ENCODE measurements around the gene PARS2. TPM values are rescaled to one million over a fixed set of nuclear protein-coding genes. Genes with fewer than 3 reads are reported as not detected.

The PARS2 gene
- total and polyA plus RNA-seq, 5 donors from 2014 or later: 0.49 to 5.6 (median 3.0) TPM

GRCh38 chr1:54796902-54797301, 32.6 kb upstream of the PARS2 start:
- H3K9me3 Mint-ChIP-seq: no peaks in the 10 kb centered on the region
- Histone ChIP-seq H3K27ac (ENCODE audit: insufficient read depth, low read length, poor library complexity, severe bottlenecking) (no peak overlapping the region), H3K4me3 (ENCODE audit: low read depth, low read length) (no peak overlapping the region), H3K27me3 (ENCODE audit: control insufficient read depth, insufficient read depth, low read length) (no peaks in the 10 kb centered on the region), H3K36me3 (ENCODE audit: control insufficient read depth, insufficient read depth, low read length) (peaks cover 26% of the 10 kb centered on the region), H3K9me3 (ENCODE audit: control insufficient read depth in 2 of 2, low read length in 2 of 2) (peaks cover 3% of the 10 kb centered on the region in 2 experiments), H3K4me1 (ENCODE audit: control insufficient read depth, insufficient read depth, low read length, poor library complexity, severe bottlenecking) (peaks cover 34% of the 10 kb centered on the region)
- H3K27ac Mint-ChIP-seq: peak overlapping the region; percentile 66 to 82 (median 67)
- ATAC-seq (ENCODE audit: low read depth in 2 of 2) (no peak), DNase-seq (no peak)
- peaks cover 29 to 55% (median 41%) of the 10 kb centered on the region in 4 donors for H3K4me1 Mint-ChIP-seq
- peaks cover 18% of the 10 kb centered on the region for H3K36me3 Mint-ChIP-seq
- H3K4me3 Mint-ChIP-seq: peak overlapping the region in 3 of 4 donors; percentile 62 to 81 (median 67)
- H3K27me3 Mint-ChIP-seq: no peaks in the 10 kb centered on the region

- Mint-ChIP-seq H3K27me3 (no peaks in the 10 kb centered on the region), H3K27ac (peak overlapping the region in 2 of 3 donors; percentile 46 to 78), H3K4me1 (peaks cover 23 to 48% (median 35%) of the 10 kb centered on the region in 4 donors), H3K9me3 (peaks cover 0 to 3% (median 0%) of the 10 kb centered on the region in 7 donors), H3K36me3 (peaks cover 21% of the 10 kb centered on the region), H3K4me3 (peak overlapping the region in 1 of 4 donors; percentile 81)
- Histone ChIP-seq H3K4me3 (ENCODE audit: low read depth, low read length) (no peak overlapping the region), H3K27ac (ENCODE audit: insufficient read depth, low read length, poor library complexity, severe bottlenecking) (no peak overlapping the region), H3K9me3 (ENCODE audit: control insufficient read depth in 2 of 2, low read length in 2 of 2) (peaks cover 3% of the 10 kb centered on the region in 2 experiments), H3K27me3 (ENCODE audit: control insufficient read depth, insufficient read depth, low read length) (no peaks in the 10 kb centered on the region), H3K36me3 (ENCODE audit: control insufficient read depth, insufficient read depth, low read length) (peaks cover 31% of the 10 kb centered on the region), H3K4me1 (ENCODE audit: control insufficient read depth, insufficient read depth, low read length, poor library complexity, severe bottlenecking) (peaks cover 29% of the 10 kb centered on the region)
- no peak for DNase-seq
- no peak for ATAC-seq (ENCODE audit: low read depth in 2 of 2)
Measured at GRCh38 chr1:54795841-54796468, 31.6 kb upstream of the PARS2 start.

GRCh38 chr1:54795356-54795665, 31.0 kb upstream of the PARS2 start:
- no peak overlapping the region for H3K4me3 ChIP-seq (ENCODE audit: low read depth, low read length)
- no peaks in the 10 kb centered on the region for H3K27me3 ChIP-seq (ENCODE audit: control insufficient read depth, insufficient read depth, low read length)
- Mint-ChIP-seq H3K36me3 (peaks cover 21% of the 10 kb centered on the region), H3K27me3 (no peaks in the 10 kb centered on the region), H3K9me3 (peaks cover 0 to 3% (median 0%) of the 10 kb centered on the region in 7 donors), H3K4me3 (no peak overlapping the region), H3K27ac (peak overlapping the region in 2 of 3 donors; percentile 46 to 78), H3K4me1 (peaks cover 23 to 47% (median 35%) of the 10 kb centered on the region in 4 donors)
- peaks cover 32% of the 10 kb centered on the region for H3K36me3 ChIP-seq (ENCODE audit: control insufficient read depth, insufficient read depth, low read length)
- H3K27ac ChIP-seq (ENCODE audit: insufficient read depth, low read length, poor library complexity, severe bottlenecking): no peak overlapping the region
- peaks cover 3% of the 10 kb centered on the region in 2 experiments for H3K9me3 ChIP-seq (ENCODE audit: control insufficient read depth in 2 of 2, low read length in 2 of 2)
- no peak for ATAC-seq (ENCODE audit: low read depth in 2 of 2)
- DNase-seq: no peak
- peaks cover 23% of the 10 kb centered on the region for H3K4me1 ChIP-seq (ENCODE audit: control insufficient read depth, insufficient read depth, low read length, poor library complexity, severe bottlenecking)

- Mint-ChIP-seq H3K9me3 (peaks cover 0 to 3% (median 0%) of the 10 kb centered on the region in 7 donors), H3K4me3 (peak overlapping the region in 1 of 4 donors; percentile 69), H3K27ac (peak overlapping the region; percentile 42 to 78 (median 63)), H3K4me1 (peaks cover 20 to 42% (median 32%) of the 10 kb centered on the region in 4 donors), H3K36me3 (peaks cover 21% of the 10 kb centered on the region), H3K27me3 (no peaks in the 10 kb centered on the region)
- Histone ChIP-seq H3K27me3 (ENCODE audit: control insufficient read depth, insufficient read depth, low read length) (no peaks in the 10 kb centered on the region), H3K27ac (ENCODE audit: insufficient read depth, low read length, poor library complexity, severe bottlenecking) (no peak overlapping the region), H3K4me3 (ENCODE audit: low read depth, low read length) (no peak overlapping the region), H3K36me3 (ENCODE audit: control insufficient read depth, insufficient read depth, low read length) (peaks cover 35% of the 10 kb centered on the region), H3K4me1 (ENCODE audit: control insufficient read depth, insufficient read depth, low read length, poor library complexity, severe bottlenecking) (peaks cover 17% of the 10 kb centered on the region), H3K9me3 (ENCODE audit: control insufficient read depth in 2 of 2, low read length in 2 of 2) (peaks cover 3% of the 10 kb centered on the region in 2 experiments)
- DNase-seq (no peak), ATAC-seq (ENCODE audit: low read depth in 2 of 2) (no peak)
Measured at GRCh38 chr1:54794451-54795355, 30.4 kb upstream of the PARS2 start.

DNA sequence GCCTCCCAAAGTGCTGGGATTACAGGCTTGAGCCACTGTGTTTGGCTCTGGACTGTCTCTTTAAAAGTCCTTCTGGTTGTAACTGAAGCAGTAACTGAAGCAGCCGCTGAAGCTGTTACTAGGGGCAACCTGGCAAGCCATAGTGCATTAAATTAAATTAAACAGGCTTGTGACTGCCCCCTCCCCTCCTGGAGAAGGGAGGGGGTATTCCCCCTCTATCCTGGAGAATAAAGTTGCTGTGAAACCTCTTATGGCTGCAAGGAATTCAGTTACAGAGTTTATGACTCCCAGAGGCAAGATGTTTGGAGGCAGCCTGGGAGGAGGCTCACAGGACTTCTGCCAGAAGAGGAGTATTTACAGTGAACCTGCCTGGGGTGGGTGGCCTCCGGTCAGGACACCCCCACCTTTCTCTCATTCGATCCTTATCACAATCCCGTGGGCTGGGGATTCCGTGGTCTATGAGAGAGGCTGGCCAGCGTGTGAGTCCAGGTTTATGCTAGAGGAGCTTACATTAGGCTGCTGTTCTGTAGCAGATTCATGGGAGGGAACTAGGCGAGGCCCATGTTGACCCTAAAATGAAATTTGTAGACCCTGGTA, 28.5 kb upstream of the PARS2 start:
- H3K36me3 Mint-ChIP-seq: peaks cover 29% of the 10 kb centered on the region
- H3K4me3 ChIP-seq (ENCODE audit: low read depth, low read length): no peak overlapping the region
- peaks cover 10 to 30% (median 20%) of the 10 kb centered on the region in 4 donors for H3K4me1 Mint-ChIP-seq
- no peak overlapping the region for H3K4me3 Mint-ChIP-seq
- no peaks in the 10 kb centered on the region for H3K27me3 Mint-ChIP-seq
- H3K9me3 Mint-ChIP-seq: peaks cover 0 to 3% (median 0%) of the 10 kb centered on the region in 7 donors
- H3K27ac Mint-ChIP-seq: no peak overlapping the region
- ATAC-seq (ENCODE audit: low read depth in 2 of 2) (no peak), DNase-seq (no peak)
- no peak overlapping the region for H3K27ac ChIP-seq (ENCODE audit: insufficient read depth, low read length, poor library complexity, severe bottlenecking)
- H3K9me3 ChIP-seq (ENCODE audit: control insufficient read depth in 2 of 2, low read length in 2 of 2): peaks cover 3% of the 10 kb centered on the region in 2 experiments
- H3K4me1 ChIP-seq (ENCODE audit: control insufficient read depth, insufficient read depth, low read length, poor library complexity, severe bottlenecking): peaks cover 3% of the 10 kb centered on the region
- peaks cover 43% of the 10 kb centered on the region for H3K36me3 ChIP-seq (ENCODE audit: control insufficient read depth, insufficient read depth, low read length)
- no peaks in the 10 kb centered on the region for H3K27me3 ChIP-seq (ENCODE audit: control insufficient read depth, insufficient read depth, low read length)

DNA sequence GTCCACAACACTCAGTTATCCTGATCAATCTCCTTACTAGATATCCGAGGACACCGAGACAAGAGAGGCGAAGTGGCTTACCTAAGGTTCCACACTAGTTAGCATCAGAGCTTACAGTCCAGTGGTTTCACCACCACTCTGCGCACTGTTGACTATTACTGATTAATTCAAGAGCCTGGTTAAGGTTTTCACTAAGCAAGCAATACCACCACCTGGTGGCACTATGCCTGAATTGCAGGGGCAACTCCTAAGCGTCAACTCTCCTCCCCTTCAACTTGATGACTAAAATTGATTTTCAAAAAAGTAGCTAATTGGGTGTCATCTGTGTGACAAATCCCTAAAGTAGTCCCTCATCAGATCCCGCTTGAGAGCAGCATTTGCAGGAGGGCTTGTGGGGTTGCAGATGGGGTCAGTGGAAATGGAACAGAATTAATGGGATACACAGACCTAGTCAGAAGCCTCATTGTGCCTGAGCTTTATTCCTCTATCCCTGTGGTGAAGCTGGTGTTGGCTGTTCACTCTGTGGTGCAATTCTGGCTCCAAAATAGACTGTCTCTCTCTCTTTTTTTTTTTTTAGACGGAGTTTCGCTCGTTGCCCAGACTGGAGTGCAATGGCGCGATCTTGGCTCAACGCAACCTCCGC, 27.7 kb upstream of the PARS2 start:
- Histone ChIP-seq H3K27ac (ENCODE audit: insufficient read depth, low read length, poor library complexity, severe bottlenecking) (no peak overlapping the region), H3K4me3 (ENCODE audit: low read depth, low read length) (no peak overlapping the region), H3K36me3 (ENCODE audit: control insufficient read depth, insufficient read depth, low read length) (peaks cover 49% of the 10 kb centered on the region), H3K9me3 (ENCODE audit: control insufficient read depth in 2 of 2, low read length in 2 of 2) (peaks cover 3% of the 10 kb centered on the region in 2 experiments), H3K4me1 (ENCODE audit: control insufficient read depth, insufficient read depth, low read length, poor library complexity, severe bottlenecking) (peaks cover 3% of the 10 kb centered on the region), H3K27me3 (ENCODE audit: control insufficient read depth, insufficient read depth, low read length) (no peaks in the 10 kb centered on the region)
- H3K36me3 Mint-ChIP-seq: peaks cover 29% of the 10 kb centered on the region
- DNase-seq: peak in 2 of 3 donors; percentile 22 to 63
- H3K4me1 Mint-ChIP-seq: peaks cover 8 to 23% (median 16%) of the 10 kb centered on the region in 4 donors
- H3K27ac Mint-ChIP-seq: no peak overlapping the region
- no peak overlapping the region for H3K4me3 Mint-ChIP-seq
- no peaks in the 10 kb centered on the region for H3K27me3 Mint-ChIP-seq
- H3K9me3 Mint-ChIP-seq: peaks cover 0 to 3% (median 0%) of the 10 kb centered on the region in 7 donors
- ATAC-seq (ENCODE audit: low read depth in 2 of 2): no peak

DNA sequence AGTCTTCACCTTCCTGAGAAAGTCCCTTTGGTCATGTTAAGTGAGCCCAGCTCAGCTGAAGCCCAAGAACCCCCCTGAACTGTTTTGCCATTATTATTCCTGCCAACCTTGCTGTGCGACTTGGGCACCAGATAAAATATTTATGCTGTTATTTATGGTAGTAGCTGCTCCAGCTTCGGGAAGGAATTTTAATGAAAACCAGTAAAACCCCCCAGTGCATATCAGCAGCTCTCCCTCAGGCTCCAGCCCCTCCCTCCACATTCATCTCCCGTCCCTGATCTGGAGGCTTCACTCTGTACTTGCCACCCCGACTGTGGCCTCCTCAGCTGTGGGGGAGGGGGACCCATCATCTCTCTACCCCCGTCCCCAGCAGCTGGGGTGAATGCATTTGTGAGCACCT, 24.1 kb upstream of the PARS2 start:
- no peaks in the 10 kb centered on the region for H3K27me3 Mint-ChIP-seq
- Histone ChIP-seq H3K36me3 (ENCODE audit: control insufficient read depth, insufficient read depth, low read length) (peaks cover 63% of the 10 kb centered on the region), H3K27ac (ENCODE audit: insufficient read depth, low read length, poor library complexity, severe bottlenecking) (no peak overlapping the region), H3K4me1 (ENCODE audit: control insufficient read depth, insufficient read depth, low read length, poor library complexity, severe bottlenecking) (no peaks in the 10 kb centered on the region), H3K27me3 (ENCODE audit: control insufficient read depth, insufficient read depth, low read length) (no peaks in the 10 kb centered on the region), H3K9me3 (ENCODE audit: control insufficient read depth in 2 of 2, low read length in 2 of 2) (peaks cover 3% of the 10 kb centered on the region in 2 experiments), H3K4me3 (ENCODE audit: low read depth, low read length) (no peak overlapping the region)
- peaks cover 0 to 8% (median 7%) of the 10 kb centered on the region in 4 donors for H3K4me1 Mint-ChIP-seq
- DNase-seq (no peak), ATAC-seq (ENCODE audit: low read depth in 2 of 2) (no peak)
- H3K9me3 Mint-ChIP-seq: peaks cover 0 to 3% (median 0%) of the 10 kb centered on the region in 7 donors
- no peak overlapping the region for H3K27ac Mint-ChIP-seq
- peaks cover 30% of the 10 kb centered on the region for H3K36me3 Mint-ChIP-seq
- H3K4me3 Mint-ChIP-seq: no peak overlapping the region

All from CD4-positive, CD25-positive, alpha-beta regulatory T cell (primary cell).